ENCODE data around the gene FRMD4A.

DNA sequence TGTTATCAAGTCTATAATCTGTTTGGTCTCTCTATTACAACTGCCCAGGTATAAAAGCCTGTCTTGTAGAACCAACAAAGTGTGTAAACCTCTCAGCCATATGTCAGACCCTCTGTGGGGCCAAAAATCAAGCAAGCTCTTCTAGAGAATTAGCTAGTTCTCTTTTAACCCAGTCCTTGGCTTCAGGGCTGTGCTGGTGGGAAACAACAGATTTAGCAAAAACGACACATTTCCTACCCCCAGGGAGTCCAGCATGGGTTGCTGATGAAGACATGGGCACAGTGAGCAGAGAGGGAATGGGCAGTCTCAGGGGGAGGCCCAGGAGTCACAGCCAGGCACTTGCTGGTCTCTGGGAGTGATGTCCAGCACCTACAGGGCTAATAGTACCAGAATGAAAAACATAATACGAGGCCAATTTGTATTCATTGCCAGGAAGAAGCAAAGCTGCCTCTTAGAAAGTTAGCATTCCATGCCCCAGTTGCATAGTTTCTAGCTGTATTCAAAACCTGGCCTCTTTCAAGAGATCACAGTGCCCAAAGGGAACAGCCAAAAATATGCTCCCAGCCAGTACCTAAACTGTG, 80.1 kb downstream of the FRMD4A start:
- TF ChIP-seq, protein P1, sequence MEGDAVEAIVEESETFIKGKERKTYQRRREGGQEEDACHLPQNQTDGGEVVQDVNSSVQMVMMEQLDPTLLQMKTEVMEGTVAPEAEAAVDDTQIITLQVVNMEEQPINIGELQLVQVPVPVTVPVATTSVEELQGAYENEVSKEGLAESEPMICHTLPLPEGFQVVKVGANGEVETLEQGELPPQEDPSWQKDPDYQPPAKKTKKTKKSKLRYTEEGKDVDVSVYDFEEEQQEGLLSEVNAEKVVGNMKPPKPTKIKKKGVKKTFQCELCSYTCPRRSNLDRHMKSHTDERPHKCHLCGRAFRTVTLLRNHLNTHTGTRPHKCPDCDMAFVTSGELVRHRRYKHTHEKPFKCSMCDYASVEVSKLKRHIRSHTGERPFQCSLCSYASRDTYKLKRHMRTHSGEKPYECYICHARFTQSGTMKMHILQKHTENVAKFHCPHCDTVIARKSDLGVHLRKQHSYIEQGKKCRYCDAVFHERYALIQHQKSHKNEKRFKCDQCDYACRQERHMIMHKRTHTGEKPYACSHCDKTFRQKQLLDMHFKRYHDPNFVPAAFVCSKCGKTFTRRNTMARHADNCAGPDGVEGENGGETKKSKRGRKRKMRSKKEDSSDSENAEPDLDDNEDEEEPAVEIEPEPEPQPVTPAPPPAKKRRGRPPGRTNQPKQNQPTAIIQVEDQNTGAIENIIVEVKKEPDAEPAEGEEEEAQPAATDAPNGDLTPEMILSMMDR (conservative IDR thresholded peaks at IDR 0.05; ENCODE audit: low read depth, low read length) = no peak
- no peak for TF ChIP-seq RCOR1 (IDR thresholded peaks at IDR 0.05; ENCODE audit: insufficient replicate concordance, low read length)
- TF ChIP-seq, protein P2, sequence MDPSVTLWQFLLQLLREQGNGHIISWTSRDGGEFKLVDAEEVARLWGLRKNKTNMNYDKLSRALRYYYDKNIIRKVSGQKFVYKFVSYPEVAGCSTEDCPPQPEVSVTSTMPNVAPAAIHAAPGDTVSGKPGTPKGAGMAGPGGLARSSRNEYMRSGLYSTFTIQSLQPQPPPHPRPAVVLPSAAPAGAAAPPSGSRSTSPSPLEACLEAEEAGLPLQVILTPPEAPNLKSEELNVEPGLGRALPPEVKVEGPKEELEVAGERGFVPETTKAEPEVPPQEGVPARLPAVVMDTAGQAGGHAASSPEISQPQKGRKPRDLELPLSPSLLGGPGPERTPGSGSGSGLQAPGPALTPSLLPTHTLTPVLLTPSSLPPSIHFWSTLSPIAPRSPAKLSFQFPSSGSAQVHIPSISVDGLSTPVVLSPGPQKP (IDR thresholded peaks at IDR 0.05; ENCODE audit: borderline replicate concordance, low read depth, low read length) = no peak
- TF ChIP-seq CHD1 (IDR thresholded peaks at IDR 0.05; ENCODE audit: low read depth, low read length) = no peak
- TF ChIP-seq, protein P3, sequence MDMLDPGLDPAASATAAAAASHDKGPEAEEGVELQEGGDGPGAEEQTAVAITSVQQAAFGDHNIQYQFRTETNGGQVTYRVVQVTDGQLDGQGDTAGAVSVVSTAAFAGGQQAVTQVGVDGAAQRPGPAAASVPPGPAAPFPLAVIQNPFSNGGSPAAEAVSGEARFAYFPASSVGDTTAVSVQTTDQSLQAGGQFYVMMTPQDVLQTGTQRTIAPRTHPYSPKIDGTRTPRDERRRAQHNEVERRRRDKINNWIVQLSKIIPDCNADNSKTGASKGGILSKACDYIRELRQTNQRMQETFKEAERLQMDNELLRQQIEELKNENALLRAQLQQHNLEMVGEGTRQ (IDR thresholded peaks at IDR 0.05; ENCODE audit: low read depth, low read length) = no peak
- no peak for TF ChIP-seq RAD21 (IDR thresholded peaks at IDR 0.05; ENCODE audit: low read length)
- TF ChIP-seq MAZ (IDR thresholded peaks at IDR 0.05; ENCODE audit: borderline replicate concordance, low read depth, low read length) = no peak
- TF ChIP-seq CEBPB (IDR thresholded peaks at IDR 0.05; ENCODE audit: low read depth, low read length) = no peak
- no peak for TF ChIP-seq SMC3 (IDR thresholded peaks at IDR 0.05; ENCODE audit: low read depth, low read length)
- no peak for TF ChIP-seq POLR2A (IDR thresholded peaks at IDR 0.05; ENCODE audit: low read depth, low read length)
- no peak for TF ChIP-seq MAFK (IDR thresholded peaks at IDR 0.05; ENCODE audit: low read depth, low read length)
- no peak for TF ChIP-seq MXI1 (IDR thresholded peaks at IDR 0.05; ENCODE audit: borderline replicate concordance, low read depth, low read length)
- TF ChIP-seq NFE2L2 (IDR thresholded peaks at IDR 0.05; ENCODE audit: low read depth, low read length) = no peak
- TF ChIP-seq BHLHE40 (IDR thresholded peaks at IDR 0.05; ENCODE audit: low read depth, low read length) = no peak

All from IMR-90 (cell line).